GM12891 (cell line): Measurements from ENCODE around the gene VTI1A.

Source experiments
- POLR2A ChIP-seq: IDR thresholded peaks from 2 replicates; pipeline ENCODE4 v1.6.1; 2011; ENCODE audit warnings: low read depth, low read length, control low read depth
- POLR2AphosphoS5 ChIP-seq: IDR thresholded peaks from 2 replicates; pipeline ENCODE4 v1.6.1; 2011; ENCODE audit warnings: low read depth, low read length, control low read depth
- TAF1 ChIP-seq: IDR thresholded peaks from 2 replicates; pipeline ENCODE4 v1.6.1; 2011; ENCODE audit warnings: low read depth, low read length, control low read depth

DNA sequence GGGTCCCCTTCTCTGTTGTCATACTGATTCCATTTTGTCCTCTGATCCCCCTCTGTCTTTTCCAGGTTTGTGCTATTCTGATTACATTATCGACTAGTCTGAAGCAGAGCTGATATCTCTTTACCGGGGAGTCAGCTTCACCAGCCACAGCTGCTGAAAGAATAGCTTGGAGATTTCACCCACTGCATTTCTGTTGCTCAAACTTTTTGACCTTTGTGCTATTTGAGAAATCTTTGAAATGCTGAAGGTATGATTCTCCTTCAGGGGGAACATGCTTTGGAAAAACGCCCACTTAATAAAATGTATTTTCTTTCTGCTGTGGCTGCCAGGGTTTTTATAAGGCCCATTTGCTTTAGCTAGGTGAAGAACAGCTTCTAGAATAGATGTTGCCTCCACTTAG, 305.3 kb downstream of the VTI1A start:
- no peak for TF ChIP-seq POLR2A
- TF ChIP-seq TAF1, result no peak
- TF ChIP-seq POLR2AphosphoS5, result no peak
